Keratinocyte (primary cell): ENCODE measurements around the gene LST1.

Source experiments
- EZH2 ChIP-seq: IDR thresholded peaks from one replicate; pipeline ENCODE4 v1.6.1; 2012; ENCODE audit warnings: inconsistent platforms, mild to moderate bottlenecking, low read length, moderate library complexity
- TF ChIP-seq, protein P1 (sequence below), 3 experiments: IDR thresholded peaks in 1 of 3; conservative IDR thresholded peaks in 1 of 3; optimal IDR thresholded peaks in 1 of 3; 2 replicates in 2 of 3; 3 replicates in 1 of 3; pipeline versions ENCODE3 to v1.5.1; 2011; ENCODE audit warnings: low read length in 3 of 3, mild to moderate bottlenecking in 3 of 3, moderate library complexity in 2 of 3, control low read depth in 1 of 3, inconsistent platforms in 1 of 3; ENCODE audit not compliant: insufficient read depth in 2 of 3; ENCODE audit errors: extremely low read depth in 1 of 3

DNA sequence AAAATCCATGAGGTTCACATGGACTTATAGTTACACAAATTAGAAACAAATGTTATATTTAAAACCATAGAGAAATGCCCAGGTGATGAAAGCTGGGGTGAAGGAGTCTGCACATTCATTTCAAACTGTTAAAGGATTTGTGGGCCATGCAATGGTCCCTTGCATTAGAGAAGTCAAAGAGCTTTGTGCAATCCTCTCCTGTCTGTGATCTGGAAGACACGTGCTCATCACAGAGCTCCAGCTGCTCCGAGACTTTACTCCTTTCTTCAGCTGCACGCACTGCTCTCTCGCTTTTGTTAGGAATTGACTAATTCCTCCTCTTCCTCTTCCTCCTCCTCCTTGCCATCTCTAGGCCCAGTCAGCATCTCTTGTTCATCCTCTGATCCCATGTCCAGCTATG, 24.9 kb downstream of the LST1 start:
- TF ChIP-seq, protein P1, sequence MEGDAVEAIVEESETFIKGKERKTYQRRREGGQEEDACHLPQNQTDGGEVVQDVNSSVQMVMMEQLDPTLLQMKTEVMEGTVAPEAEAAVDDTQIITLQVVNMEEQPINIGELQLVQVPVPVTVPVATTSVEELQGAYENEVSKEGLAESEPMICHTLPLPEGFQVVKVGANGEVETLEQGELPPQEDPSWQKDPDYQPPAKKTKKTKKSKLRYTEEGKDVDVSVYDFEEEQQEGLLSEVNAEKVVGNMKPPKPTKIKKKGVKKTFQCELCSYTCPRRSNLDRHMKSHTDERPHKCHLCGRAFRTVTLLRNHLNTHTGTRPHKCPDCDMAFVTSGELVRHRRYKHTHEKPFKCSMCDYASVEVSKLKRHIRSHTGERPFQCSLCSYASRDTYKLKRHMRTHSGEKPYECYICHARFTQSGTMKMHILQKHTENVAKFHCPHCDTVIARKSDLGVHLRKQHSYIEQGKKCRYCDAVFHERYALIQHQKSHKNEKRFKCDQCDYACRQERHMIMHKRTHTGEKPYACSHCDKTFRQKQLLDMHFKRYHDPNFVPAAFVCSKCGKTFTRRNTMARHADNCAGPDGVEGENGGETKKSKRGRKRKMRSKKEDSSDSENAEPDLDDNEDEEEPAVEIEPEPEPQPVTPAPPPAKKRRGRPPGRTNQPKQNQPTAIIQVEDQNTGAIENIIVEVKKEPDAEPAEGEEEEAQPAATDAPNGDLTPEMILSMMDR (optimal IDR thresholded peaks at IDR 0.05 in 1 of 3, IDR thresholded peaks at IDR 0.05 in 1 of 3, conservative IDR thresholded peaks at IDR 0.05 in 1 of 3; ENCODE audit: extremely low read depth in 1 of 3, insufficient read depth in 2 of 3, low read length in 3 of 3) = no peak
- no peak for TF ChIP-seq EZH2
